ENCODE measurements around the gene RAET1E.
"Not testable (repeated sequence)": the region's sequence is repeated elsewhere in the genome, so short reads cannot be mapped to it uniquely, and the experiment has no call there.

RAET1E gene

GRCh38 chr6:149925974-149926777 is 28.3 kb upstream of the RAET1E start:
- no peak for DNase-seq

GRCh38 chr6:149925253-149925973 is 27.5 kb upstream of the RAET1E start:
- DNase-seq = no peak

GRCh38 chr6:149924933-149925252 is 27.0 kb upstream of the RAET1E start:
- DNase-seq = no peak

GRCh38 chr6:149924206-149924932 is 26.5 kb upstream of the RAET1E start:
- DNase-seq = no peak

GRCh38 chr6:149923327-149923986 is 25.5 kb upstream of the RAET1E start:
- DNase-seq = no peak

GRCh38 chr6:149922642-149923326 is 24.9 kb upstream of the RAET1E start, which contains the start of gene RAET1G:
TSS of gene RAET1G (minus strand) at chr6:149923121. CDS start at chr6:149923010, 111 bp downstream.
- DNase-seq = peak; percentile 18

GRCh38 chr6:149922091-149922490 is 24.2 kb upstream of the RAET1E start:
- DNase-seq = not testable (repeated sequence)

GRCh38 chr6:149921361-149921760 is 23.4 kb upstream of the RAET1E start:
- no peak for DNase-seq

GRCh38 chr6:149919834-149920225 is 21.9 kb upstream of the RAET1E start:
- no peak for DNase-seq

- not testable (repeated sequence) for DNase-seq
Observed at GRCh38 chr6:149919126-149919833, 21.4 kb upstream of the RAET1E start.

- DNase-seq = no peak
Observed at GRCh38 chr6:149918151-149918905, 20.4 kb upstream of the RAET1E start.

- DNase-seq = no peak
Observed at GRCh38 chr6:149917679-149918078, 19.8 kb upstream of the RAET1E start.

- DNase-seq = no peak
Observed at GRCh38 chr6:149915970-149916865, 18.3 kb upstream of the RAET1E start.

- no peak for DNase-seq
Observed at GRCh38 chr6:149913540-149914240, 15.8 kb upstream of the RAET1E start.

- no peak for DNase-seq
Observed at GRCh38 chr6:149913085-149913484, 15.2 kb upstream of the RAET1E start.

- not testable (repeated sequence) for DNase-seq
Observed at GRCh38 chr6:149912680-149913079, 14.8 kb upstream of the RAET1E start.

GRCh38 chr6:149910721-149911151 is 12.8 kb upstream of the RAET1E start:
- DNase-seq = no peak

GRCh38 chr6:149909701-149910470 is 12.0 kb upstream of the RAET1E start:
- DNase-seq = no peak

All from NCI-H187 treated with DMSO at 0.1 percent for 48 hours (cell line).